ENCODE data around the gene VEPH1.

Gene VEPH1

DNA sequence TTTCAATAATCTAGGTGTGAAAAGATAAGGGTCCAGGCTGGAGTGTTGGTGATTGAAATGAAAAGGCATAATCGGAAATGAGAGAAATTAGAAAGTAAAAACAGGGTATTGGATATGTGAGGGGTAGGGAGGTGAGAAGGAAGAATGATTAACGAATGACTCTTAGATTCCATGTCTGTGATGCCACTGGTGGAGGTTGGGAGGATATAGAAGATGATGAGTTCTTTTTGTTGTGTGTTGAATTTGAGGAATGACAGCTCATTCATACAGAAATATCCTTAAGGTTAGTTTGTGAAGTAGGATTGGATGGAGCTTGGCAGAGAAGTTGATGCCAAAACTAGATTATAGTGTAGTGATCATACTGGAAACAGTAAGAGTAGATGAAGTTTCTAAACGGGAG is 271.1 kb downstream of the VEPH1 start:
- no peak for DNase-seq (ENCODE audit: low read depth)
- TF ChIP-seq CTCF (IDR thresholded peaks at IDR 0.05; ENCODE audit: insufficient read depth, low read depth, low read length, missing control alignments): no peak

GRCh38 chr3:157231071-157231470 is 272.1 kb downstream of the VEPH1 start:
- DNase-seq (ENCODE audit: low read depth): no peak
- no peak for TF ChIP-seq CTCF (IDR thresholded peaks at IDR 0.05; ENCODE audit: insufficient read depth, low read depth, low read length, missing control alignments)
- H3K4me3 ChIP-seq (ENCODE audit: low read depth, low read length): no peak overlapping the region

More for the DNA sequence above, 271.1 kb downstream of the VEPH1 start:
- no peak overlapping the region for H3K4me3 ChIP-seq (ENCODE audit: low read depth, low read length)

DNA sequence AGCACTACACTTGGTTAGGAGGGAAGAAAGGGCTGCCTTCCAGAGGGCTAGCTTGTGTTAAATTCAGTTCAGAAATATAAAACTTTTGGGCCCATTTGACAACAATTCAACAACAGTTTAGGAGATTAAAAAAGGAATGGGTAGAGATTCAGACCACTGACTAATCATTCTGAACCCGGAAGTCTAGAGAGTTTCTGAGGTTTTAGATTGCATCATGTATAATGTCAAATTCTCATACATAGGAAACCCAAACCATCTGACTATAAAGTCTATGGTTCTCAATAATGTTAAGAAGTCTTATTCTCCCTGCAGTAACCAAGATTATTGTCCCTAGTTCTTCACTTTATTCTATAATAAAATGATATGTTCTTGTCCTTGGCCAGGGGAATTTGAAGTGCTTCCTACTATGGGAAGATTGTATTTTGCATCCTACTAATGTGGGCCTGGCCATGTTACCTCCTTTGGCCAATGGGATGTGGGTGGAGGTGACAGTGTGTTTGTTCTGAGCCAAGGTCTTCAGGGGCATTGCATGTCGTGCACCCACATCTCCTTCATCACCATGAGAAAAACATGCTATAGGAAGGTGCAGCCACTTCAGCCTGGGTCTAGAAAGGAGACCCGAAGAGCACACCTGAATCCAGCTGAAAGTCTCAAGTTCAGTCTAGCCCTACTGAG is 276.9 kb downstream of the VEPH1 start:
- no peak for TF ChIP-seq CTCF (IDR thresholded peaks at IDR 0.05; ENCODE audit: insufficient read depth, low read depth, low read length, missing control alignments)
- peak; percentile 5 for DNase-seq (ENCODE audit: low read depth)
- no peak overlapping the region for H3K4me3 ChIP-seq (ENCODE audit: low read depth, low read length)

DNA sequence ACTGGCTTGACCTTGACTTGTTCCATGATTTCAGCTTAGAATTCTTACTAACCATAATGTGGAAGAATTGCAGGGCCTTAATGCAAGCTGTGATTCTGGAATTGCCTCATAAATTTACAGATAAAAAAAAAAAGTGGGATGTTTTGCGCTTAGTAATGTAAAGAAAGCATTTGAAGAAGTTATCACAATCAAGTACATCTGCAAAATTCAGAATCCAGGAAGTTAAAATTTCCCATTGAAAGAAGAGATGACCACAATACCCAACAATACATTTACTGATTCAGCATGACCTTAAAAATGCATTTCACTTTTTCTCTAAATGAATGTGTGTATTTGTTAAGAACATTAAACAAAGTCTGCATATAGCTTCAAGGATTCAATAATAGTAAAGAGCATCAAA is 278.2 kb downstream of the VEPH1 start:
- no peak overlapping the region for H3K4me3 ChIP-seq (ENCODE audit: low read depth, low read length)
- no peak for TF ChIP-seq CTCF (IDR thresholded peaks at IDR 0.05; ENCODE audit: insufficient read depth, low read depth, low read length, missing control alignments)
- no peak for DNase-seq (ENCODE audit: low read depth)

GRCh38 chr3:157220883-157221282 is 282.3 kb downstream of the VEPH1 start:
- TF ChIP-seq CTCF (IDR thresholded peaks at IDR 0.05; ENCODE audit: insufficient read depth, low read depth, low read length, missing control alignments): no peak
- no peak overlapping the region for H3K4me3 ChIP-seq (ENCODE audit: low read depth, low read length)
- DNase-seq (ENCODE audit: low read depth): no peak

- DNase-seq (ENCODE audit: low read depth): no peak
- no peak overlapping the region for H3K4me3 ChIP-seq (ENCODE audit: low read depth, low read length)
- no peak for TF ChIP-seq CTCF (IDR thresholded peaks at IDR 0.05; ENCODE audit: insufficient read depth, low read depth, low read length, missing control alignments)
Observed at GRCh38 chr3:157220211-157220610, 283.0 kb downstream of the VEPH1 start.

DNA sequence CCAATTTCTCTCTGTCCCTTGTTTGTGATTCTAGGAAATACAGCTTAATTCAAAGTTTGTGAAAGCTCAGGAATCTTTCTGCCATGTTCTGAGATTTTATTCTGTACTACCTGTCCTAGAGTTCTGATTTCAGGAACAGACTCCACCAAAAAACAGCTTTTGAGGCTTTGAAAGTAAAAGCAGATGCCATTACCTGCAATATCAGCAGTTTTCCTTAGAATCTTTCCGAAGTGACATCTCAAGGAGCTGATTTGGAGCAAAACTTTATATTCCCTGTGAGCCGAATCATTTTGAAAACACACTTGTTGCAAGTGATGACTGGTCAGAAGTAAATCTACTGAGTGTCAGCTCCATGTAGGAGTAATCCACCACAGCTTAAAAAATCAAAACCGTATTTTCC is 284.0 kb downstream of the VEPH1 start:
- no peak for TF ChIP-seq CTCF (IDR thresholded peaks at IDR 0.05; ENCODE audit: insufficient read depth, low read depth, low read length, missing control alignments)
- no peak overlapping the region for H3K4me3 ChIP-seq (ENCODE audit: low read depth, low read length)
- no peak for DNase-seq (ENCODE audit: low read depth)
